ENCODE measurements around the gene DAW1. TPM values are rescaled to one million over a fixed set of nuclear protein-coding genes. Genes with fewer than 3 reads are reported as not detected.

Gene DAW1
- total RNA-seq, 1 experiment from 2014 or later = 0.37 TPM

- Mint-ChIP-seq H3K27ac (no peak overlapping the region), H3K27me3 (ENCODE audit: low read depth) (no peaks in the 10 kb centered on the region; the same call in 1 of the 2 replicates), H3K4me3 (no peak overlapping the region), H3K4me1 (peaks cover 15 to 20% of the 10 kb centered on the region in 2 experiments), H3K36me3 (ENCODE audit: insufficient read depth in 1 of 3, low read depth in 3 of 3) (no peaks in the 10 kb centered on the region), H3K9me3 (no peaks in the 10 kb centered on the region; a peak in 1 of 5 replicates)
- H3K4ac ChIP-seq (ENCODE audit: low read depth, low read length) = no peak overlapping the region
- no peaks in the 10 kb centered on the region for H3K79me2 ChIP-seq (ENCODE audit: insufficient read depth, low read length)
- H3K4me2 ChIP-seq (ENCODE audit: insufficient read depth, insufficient read length, low read length) = no peak overlapping the region
- no peak overlapping the region for H3K27ac ChIP-seq (ENCODE audit: insufficient read length, low read depth, low read length)
- peaks cover 5% of the 10 kb centered on the region for H3K4me1 ChIP-seq (ENCODE audit: insufficient read depth, low read length)
- H3K56ac ChIP-seq (ENCODE audit: insufficient read length, low read depth, low read length) = no peak overlapping the region
- no peaks in the 10 kb centered on the region for H3K27me3 ChIP-seq (ENCODE audit: insufficient read depth, low read length)
- no peak overlapping the region for H3K9ac ChIP-seq (ENCODE audit: extremely low read depth, insufficient read length, low read length)
- no peak for DNase-seq
- no peak overlapping the region for H4K8ac ChIP-seq (replicated peaks; ENCODE audit: insufficient read length, low read depth, low read length)
- H4K91ac ChIP-seq (ENCODE audit: insufficient read length, low read depth, low read length) = no peak overlapping the region
- WGBS (ENCODE audit: extremely low coverage, insufficient read length, low lambda C conversion rate) = no CpG with 5 or more reads among the region's 2 CpGs
- H2AFZ ChIP-seq (ENCODE audit: low read length) = no peak overlapping the region
- no peak overlapping the region for H2BK20ac ChIP-seq (ENCODE audit: low read depth, low read length, poor library complexity, severe bottlenecking)
- H2BK15ac ChIP-seq (ENCODE audit: low read depth, low read length) = no peak overlapping the region
- H3K79me1 ChIP-seq (ENCODE audit: insufficient read depth, low read depth, low read length, poor library complexity, severe bottlenecking) = no peaks in the 10 kb centered on the region
- no peak overlapping the region for H3K18ac ChIP-seq (ENCODE audit: insufficient read length, low read depth, low read length)
- H2BK12ac ChIP-seq (ENCODE audit: insufficient read length, low read depth, low read length) = no peak overlapping the region
- no peak overlapping the region for H3K14ac ChIP-seq (ENCODE audit: insufficient read depth, low read length)
- no peak overlapping the region for H3T11ph ChIP-seq (ENCODE audit: low read length)
- no peaks in the 10 kb centered on the region for H4K20me1 ChIP-seq (ENCODE audit: control insufficient read depth, insufficient read depth, insufficient read length)
- TF ChIP-seq CTCF (conservative IDR thresholded peaks at IDR 0.05) = no peak
- H3K23me2 ChIP-seq (ENCODE audit: insufficient read length, low read depth, low read length, poor library complexity, severe bottlenecking) = no peaks in the 10 kb centered on the region
- H2BK120ac ChIP-seq (ENCODE audit: low read depth, low read length, poor library complexity, severe bottlenecking) = no peak overlapping the region
- no peaks in the 10 kb centered on the region for H3K9me3 ChIP-seq (ENCODE audit: control insufficient read depth, low read depth, low read length)
- no peak overlapping the region for H3K23ac ChIP-seq (ENCODE audit: insufficient read length, low read depth, low read length)
- no peak overlapping the region for H2AK5ac ChIP-seq (ENCODE audit: insufficient read length, low read length)
- H4K5ac ChIP-seq (ENCODE audit: insufficient read length, low read depth, low read length) = no peak overlapping the region
- no peak overlapping the region for H2BK5ac ChIP-seq (ENCODE audit: insufficient read length, low read length)
Measured at GRCh38 chr2:227822416-227823003, 48.9 kb upstream of the DAW1 start.

Data from H9 (cell line).